SU-DHL-6 (cell line): ENCODE data around the gene ITIH4.

Experiments
- EZH2phosphoT487 ChIP-seq: fragments of 200-600 bp; sonication (generic), shearing (Covaris generic); conservative IDR thresholded peaks from 2 replicates; pipeline ENCODE4 v1.6.1; 2018; ENCODE audit warnings: mild to moderate bottlenecking, antibody characterized with exemption, low read length, moderate library complexity, mixed read lengths
- TF ChIP-seq, protein P1 (sequence below): fragments of 200-600 bp; sonication (generic); IDR thresholded peaks from one replicate; pipeline ENCODE4 v1.5.1; 2017; ENCODE audit warnings: antibody characterized with exemption, mild to moderate bottlenecking, low read length, moderate library complexity; ENCODE audit not compliant: insufficient read depth, poor library complexity, severe bottlenecking

DNA sequence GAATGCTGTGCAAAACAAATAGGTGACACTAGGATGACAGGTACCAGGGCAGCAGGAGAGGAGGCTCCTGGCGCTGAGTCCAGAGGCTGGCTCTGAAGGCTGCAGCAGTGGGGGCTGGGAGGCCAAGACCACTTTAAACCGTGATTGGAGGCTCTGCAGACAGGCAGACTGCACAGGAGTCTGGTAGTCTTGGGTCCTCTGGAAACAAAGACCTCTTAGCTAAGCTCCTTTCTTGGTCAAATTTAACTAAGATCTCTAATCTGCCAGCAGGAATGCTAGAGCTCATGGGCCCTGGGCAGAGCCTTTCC lies 8.8 kb upstream of the ITIH4 start:
- TF ChIP-seq, protein P1, sequence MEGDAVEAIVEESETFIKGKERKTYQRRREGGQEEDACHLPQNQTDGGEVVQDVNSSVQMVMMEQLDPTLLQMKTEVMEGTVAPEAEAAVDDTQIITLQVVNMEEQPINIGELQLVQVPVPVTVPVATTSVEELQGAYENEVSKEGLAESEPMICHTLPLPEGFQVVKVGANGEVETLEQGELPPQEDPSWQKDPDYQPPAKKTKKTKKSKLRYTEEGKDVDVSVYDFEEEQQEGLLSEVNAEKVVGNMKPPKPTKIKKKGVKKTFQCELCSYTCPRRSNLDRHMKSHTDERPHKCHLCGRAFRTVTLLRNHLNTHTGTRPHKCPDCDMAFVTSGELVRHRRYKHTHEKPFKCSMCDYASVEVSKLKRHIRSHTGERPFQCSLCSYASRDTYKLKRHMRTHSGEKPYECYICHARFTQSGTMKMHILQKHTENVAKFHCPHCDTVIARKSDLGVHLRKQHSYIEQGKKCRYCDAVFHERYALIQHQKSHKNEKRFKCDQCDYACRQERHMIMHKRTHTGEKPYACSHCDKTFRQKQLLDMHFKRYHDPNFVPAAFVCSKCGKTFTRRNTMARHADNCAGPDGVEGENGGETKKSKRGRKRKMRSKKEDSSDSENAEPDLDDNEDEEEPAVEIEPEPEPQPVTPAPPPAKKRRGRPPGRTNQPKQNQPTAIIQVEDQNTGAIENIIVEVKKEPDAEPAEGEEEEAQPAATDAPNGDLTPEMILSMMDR = no peak
- TF ChIP-seq EZH2phosphoT487 = no peak
